GM21367 (cell line): ENCODE data around the gene SIPA1L3.

ENCODE experiments used
- ATAC-seq: cut with Tn5 transposase; IDR thresholded peaks from one replicate; pipeline ENCODE4 v1.9.1; 2021; ENCODE audit not compliant: unreplicated experiment

The SIPA1L3 gene

GRCh38 chr19:37972803-37973202 is 65.8 kb downstream of the SIPA1L3 start:
- ATAC-seq: no peak

- ATAC-seq: no peak
Observed at GRCh38 chr19:37973666-37974065, 66.7 kb downstream of the SIPA1L3 start.

GRCh38 chr19:37975071-37975470 is 68.1 kb downstream of the SIPA1L3 start:
- no peak for ATAC-seq

GRCh38 chr19:37975596-37976515 is 68.8 kb downstream of the SIPA1L3 start:
- ATAC-seq: no peak

GRCh38 chr19:37977391-37977790 is 70.4 kb downstream of the SIPA1L3 start:
- ATAC-seq: no peak

GRCh38 chr19:37977992-37978391 is 71.0 kb downstream of the SIPA1L3 start:
- ATAC-seq: no peak

GRCh38 chr19:37979547-37980082 is 72.6 kb downstream of the SIPA1L3 start:
- ATAC-seq: peak; percentile 30

- ATAC-seq: no peak
Observed at GRCh38 chr19:37980419-37981170, 73.6 kb downstream of the SIPA1L3 start.

GRCh38 chr19:37981785-37982475 is 74.9 kb downstream of the SIPA1L3 start:
- no peak for ATAC-seq

GRCh38 chr19:37982655-37983054 is 75.6 kb downstream of the SIPA1L3 start:
- no peak for ATAC-seq

- no peak for ATAC-seq
Observed at GRCh38 chr19:37983153-37983552, 76.1 kb downstream of the SIPA1L3 start.

- ATAC-seq: no peak
Observed at GRCh38 chr19:37983916-37984315, 76.9 kb downstream of the SIPA1L3 start.

GRCh38 chr19:37986048-37986750 is 79.2 kb downstream of the SIPA1L3 start:
- ATAC-seq: no peak

GRCh38 chr19:37987356-37988332 is 80.6 kb downstream of the SIPA1L3 start:
- ATAC-seq: no peak

- no peak for ATAC-seq
Observed at GRCh38 chr19:37988758-37989635, 82.0 kb downstream of the SIPA1L3 start.

GRCh38 chr19:37989855-37990254 is 82.8 kb downstream of the SIPA1L3 start:
- no peak for ATAC-seq

- no peak for ATAC-seq
Observed at GRCh38 chr19:37990362-37990761, 83.4 kb downstream of the SIPA1L3 start.

GRCh38 chr19:37991176-37991835 is 84.3 kb downstream of the SIPA1L3 start:
- ATAC-seq: no peak
